ENCODE data around the gene MSRB3. TPM values are rescaled to one million over a fixed set of nuclear protein-coding genes. Genes with fewer than 3 reads are reported as not detected.

MSRB3 gene
- total RNA-seq, 5 donors from 2014 or later (not counting 1 experiment from before 2014, with no cell fraction given) = 0.22 to 0.90 (median 0.56) TPM

DNA sequence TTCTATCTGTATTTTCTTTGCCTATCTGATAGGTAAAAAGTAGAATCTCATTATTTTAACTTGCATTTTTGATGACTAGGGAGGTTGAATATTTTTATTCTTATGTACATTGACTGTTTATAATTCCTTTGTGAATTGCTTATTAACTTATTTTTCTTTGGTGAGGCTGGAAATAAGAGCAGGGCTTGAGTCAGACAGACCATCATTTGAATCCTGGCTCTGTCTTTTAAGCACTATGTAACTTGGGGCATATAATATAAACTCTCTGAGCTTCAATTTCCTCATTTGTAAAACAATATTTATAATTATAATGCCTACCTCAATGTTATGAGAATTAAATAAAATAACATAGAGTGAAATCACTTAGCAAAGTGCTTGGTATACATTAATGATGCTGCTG lies 108.9 kb downstream of the MSRB3 start:
- Histone ChIP-seq H3K36me3 (ENCODE audit: control insufficient read depth in 2 of 2, extremely low read depth in 1 of 2, insufficient read depth in 1 of 2, low read length in 1 of 2) (no peaks in the 10 kb centered on the region), H3K4me3 (ENCODE audit: control insufficient read depth in 1 of 2, extremely low read depth in 1 of 2, low read length in 1 of 2) (no peak overlapping the region), H3K4me1 (ENCODE audit: control insufficient read depth in 1 of 2, extremely low read depth in 1 of 2, insufficient read depth in 2 of 2, low read length in 2 of 2) (no peaks in the 10 kb centered on the region), H3K27me3 (replicated peaks in 1 of 2; ENCODE audit: control insufficient read depth in 2 of 2, extremely low read depth in 1 of 2, insufficient read depth in 2 of 2, low read length in 1 of 2) (no peaks in the 10 kb centered on the region), H3K9me3 (no peaks in the 10 kb centered on the region), H3K27ac (ENCODE audit: low read length) (no peak overlapping the region)
- H3K27me3 Mint-ChIP-seq = peaks cover 3 to 7% of the 10 kb centered on the region in 2 donors
- no peak for DNase-seq
- CTCF ChIA-PET = no interaction called here
- ATAC-seq (replicated peaks in 1 of 4) = no peak
- no peak overlapping the region for H3K27ac Mint-ChIP-seq
- H3K4me1 Mint-ChIP-seq = no peaks in the 10 kb centered on the region
- no peaks in the 10 kb centered on the region for H3K9me3 Mint-ChIP-seq
- no peak overlapping the region for H3K4me3 Mint-ChIP-seq
- POLR2A ChIA-PET = no interaction called here
- H3K36me3 Mint-ChIP-seq = no peaks in the 10 kb centered on the region

DNA sequence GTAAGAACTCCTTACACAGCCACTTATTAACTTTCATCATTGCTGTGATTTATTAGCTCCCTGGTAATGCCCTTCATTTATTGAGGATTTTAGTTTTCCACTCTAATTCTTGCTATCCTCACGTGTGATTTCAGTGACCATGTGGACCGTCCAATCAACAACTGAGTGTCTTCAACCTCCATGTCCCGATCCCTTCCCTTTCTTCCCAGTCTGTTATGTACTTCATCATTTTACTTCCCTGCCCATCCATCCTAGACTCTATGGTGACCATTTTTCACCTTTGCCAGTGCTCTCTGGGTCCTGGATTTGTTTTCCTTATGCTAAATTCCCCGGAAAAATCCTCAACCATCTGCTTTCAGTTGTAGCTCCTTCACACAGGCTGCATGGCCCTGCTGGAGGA lies 111.0 kb downstream of the MSRB3 start:
- H3K27me3 Mint-ChIP-seq = peaks cover 3 to 7% of the 10 kb centered on the region in 2 donors
- Histone ChIP-seq H3K27ac (ENCODE audit: low read length) (no peak overlapping the region), H3K36me3 (ENCODE audit: control insufficient read depth in 2 of 2, extremely low read depth in 1 of 2, insufficient read depth in 1 of 2, low read length in 1 of 2) (no peaks in the 10 kb centered on the region), H3K4me3 (ENCODE audit: control insufficient read depth in 1 of 2, extremely low read depth in 1 of 2, low read length in 1 of 2) (no peak overlapping the region), H3K9me3 (no peaks in the 10 kb centered on the region), H3K27me3 (replicated peaks in 1 of 2; ENCODE audit: control insufficient read depth in 2 of 2, extremely low read depth in 1 of 2, insufficient read depth in 2 of 2, low read length in 1 of 2) (no peaks in the 10 kb centered on the region), H3K4me1 (ENCODE audit: control insufficient read depth in 1 of 2, extremely low read depth in 1 of 2, insufficient read depth in 2 of 2, low read length in 2 of 2) (no peaks in the 10 kb centered on the region)
- ChIA-PET POLR2A (no interaction called here), CTCF (no interaction called here)
- no peak overlapping the region for H3K27ac Mint-ChIP-seq
- no peak for ATAC-seq (replicated peaks in 1 of 4)
- no peak overlapping the region for H3K4me3 Mint-ChIP-seq
- no peaks in the 10 kb centered on the region for H3K36me3 Mint-ChIP-seq
- peaks cover 0 to 3% (median 3%) of the 10 kb centered on the region in 3 donors for H3K9me3 Mint-ChIP-seq
- no peak for DNase-seq
- H3K4me1 Mint-ChIP-seq = no peaks in the 10 kb centered on the region
- WGBS (ENCODE audit: insufficient coverage) = 48% methylated on average over 3 of the region's 4 CpGs

DNA sequence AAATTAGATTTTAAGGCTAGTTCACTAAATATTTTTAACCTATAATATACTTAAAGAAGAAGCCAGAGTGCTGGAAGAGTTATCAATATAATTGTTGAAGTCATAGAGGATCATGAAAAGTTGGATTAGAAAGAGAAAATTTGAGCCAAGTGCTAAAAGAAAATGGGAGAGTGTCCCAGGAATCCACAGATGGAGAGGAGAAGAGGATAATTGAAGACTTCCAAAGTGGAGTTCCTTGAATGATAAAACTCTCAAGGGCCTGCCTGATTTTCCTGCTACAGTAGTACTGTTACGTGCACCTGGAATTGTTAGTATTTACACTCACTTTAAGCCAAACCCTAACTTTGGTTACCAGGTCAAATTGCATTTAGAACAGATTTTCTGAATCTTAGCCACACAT lies 113.2 kb downstream of the MSRB3 start:
- no peak overlapping the region for H3K4me3 Mint-ChIP-seq
- no peaks in the 10 kb centered on the region for H3K4me1 ChIP-seq (ENCODE audit: control insufficient read depth in 1 of 2, extremely low read depth in 1 of 2, insufficient read depth in 2 of 2, low read length in 2 of 2)
- ATAC-seq (replicated peaks in 1 of 4) (no peak), DNase-seq (no peak)
- no peak overlapping the region for H3K27ac ChIP-seq (ENCODE audit: low read length)
- peaks cover 0 to 20% (median 10%) of the 10 kb centered on the region in 3 donors for H3K9me3 Mint-ChIP-seq
- H3K36me3 ChIP-seq (ENCODE audit: control insufficient read depth in 2 of 2, extremely low read depth in 1 of 2, insufficient read depth in 1 of 2, low read length in 1 of 2) = no peaks in the 10 kb centered on the region
- H3K36me3 Mint-ChIP-seq = no peaks in the 10 kb centered on the region
- H3K9me3 ChIP-seq = no peaks in the 10 kb centered on the region
- CTCF ChIA-PET = no interaction called here
- no peaks in the 10 kb centered on the region for H3K4me1 Mint-ChIP-seq
- no peak overlapping the region for H3K4me3 ChIP-seq (ENCODE audit: control insufficient read depth in 1 of 2, extremely low read depth in 1 of 2, low read length in 1 of 2)
- POLR2A ChIA-PET = no interaction called here
- no peak overlapping the region for H3K27ac Mint-ChIP-seq
- no peaks in the 10 kb centered on the region for H3K27me3 ChIP-seq (replicated peaks in 1 of 2; ENCODE audit: control insufficient read depth in 2 of 2, extremely low read depth in 1 of 2, insufficient read depth in 2 of 2, low read length in 1 of 2)
- H3K27me3 Mint-ChIP-seq = peaks cover 0 to 7% of the 10 kb centered on the region in 2 donors
- WGBS (ENCODE audit: insufficient coverage) = no CpG with 5 or more reads among the region's 1 CpG

DNA sequence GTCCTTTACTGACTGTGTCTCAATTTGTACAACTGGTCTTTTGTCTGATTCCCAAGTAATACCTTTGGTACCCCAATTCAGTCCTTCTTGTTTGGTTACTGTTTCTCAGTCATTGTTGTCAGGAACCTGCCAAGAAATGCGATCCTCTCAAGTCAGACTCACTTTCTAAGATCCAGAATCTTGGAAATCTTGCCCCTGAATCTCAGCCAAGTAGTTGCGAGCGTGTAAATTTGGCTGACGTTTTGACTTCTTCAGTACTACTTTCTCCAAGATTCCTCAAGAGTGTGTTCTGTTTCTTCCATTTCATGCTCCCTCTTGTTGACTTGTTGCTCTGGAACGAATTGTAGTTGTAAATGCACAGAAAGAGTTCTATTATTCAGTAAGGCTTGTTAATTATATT lies 114.0 kb downstream of the MSRB3 start:
- Histone ChIP-seq H3K4me3 (ENCODE audit: control insufficient read depth in 1 of 2, extremely low read depth in 1 of 2, low read length in 1 of 2) (no peak overlapping the region), H3K27ac (ENCODE audit: low read length) (no peak overlapping the region), H3K27me3 (replicated peaks in 1 of 2; ENCODE audit: control insufficient read depth in 2 of 2, extremely low read depth in 1 of 2, insufficient read depth in 2 of 2, low read length in 1 of 2) (no peaks in the 10 kb centered on the region), H3K36me3 (ENCODE audit: control insufficient read depth in 2 of 2, extremely low read depth in 1 of 2, insufficient read depth in 1 of 2, low read length in 1 of 2) (no peaks in the 10 kb centered on the region), H3K4me1 (ENCODE audit: control insufficient read depth in 1 of 2, extremely low read depth in 1 of 2, insufficient read depth in 2 of 2, low read length in 2 of 2) (no peaks in the 10 kb centered on the region), H3K9me3 (no peaks in the 10 kb centered on the region)
- Mint-ChIP-seq H3K27ac (no peak overlapping the region), H3K36me3 (no peaks in the 10 kb centered on the region), H3K4me3 (no peak overlapping the region), H3K27me3 (peaks cover 0 to 7% of the 10 kb centered on the region in 2 donors), H3K9me3 (peaks cover 0 to 28% (median 17%) of the 10 kb centered on the region in 3 donors), H3K4me1 (no peaks in the 10 kb centered on the region)
- DNase-seq (no peak), ATAC-seq (replicated peaks in 1 of 4) (no peak)
- WGBS (ENCODE audit: insufficient coverage) = 87% methylated on average over 3 of the region's 5 CpGs
- ChIA-PET CTCF (no interaction called here), POLR2A (interaction anchor here in 1 of 2 donors (0.7 kb wide), 1 partner anchor 502 kb away, joined by 3 read pairs; no protein-coding TSS in a partner anchor)

DNA sequence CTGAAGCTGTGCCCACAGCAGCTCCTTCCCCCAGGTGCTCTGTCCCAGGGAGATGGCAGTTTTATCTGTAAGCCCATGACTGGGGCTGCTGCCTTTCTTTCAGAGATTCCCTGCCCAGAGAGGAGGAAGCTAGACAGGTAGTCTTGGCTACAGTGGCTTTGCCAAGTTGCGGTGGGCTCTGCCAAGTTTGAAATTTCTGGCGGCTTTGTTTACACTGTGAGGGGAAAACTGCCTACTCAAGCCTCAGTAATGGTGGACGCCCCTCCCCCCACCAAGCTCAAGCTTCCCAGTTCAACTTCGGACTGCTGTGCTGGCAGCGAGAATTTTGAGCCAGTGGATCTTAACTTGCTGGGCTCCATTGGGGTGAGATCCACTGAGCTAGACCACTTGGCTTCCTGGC lies 124.7 kb downstream of the MSRB3 start:
- Histone ChIP-seq H3K4me3 (ENCODE audit: control insufficient read depth in 1 of 2, extremely low read depth in 1 of 2, low read length in 1 of 2) (no peak overlapping the region), H3K27me3 (replicated peaks in 1 of 2; ENCODE audit: control insufficient read depth in 2 of 2, extremely low read depth in 1 of 2, insufficient read depth in 2 of 2, low read length in 1 of 2) (no peaks in the 10 kb centered on the region), H3K27ac (ENCODE audit: low read length) (no peak overlapping the region), H3K36me3 (ENCODE audit: control insufficient read depth in 2 of 2, extremely low read depth in 1 of 2, insufficient read depth in 1 of 2, low read length in 1 of 2) (no peaks in the 10 kb centered on the region), H3K9me3 (no peaks in the 10 kb centered on the region), H3K4me1 (ENCODE audit: control insufficient read depth in 1 of 2, extremely low read depth in 1 of 2, insufficient read depth in 2 of 2, low read length in 2 of 2) (no peaks in the 10 kb centered on the region)
- 88% methylated on average over 4 of the region's 5 CpGs for WGBS (ENCODE audit: insufficient coverage)
- H3K4me3 Mint-ChIP-seq = no peak overlapping the region
- no peaks in the 10 kb centered on the region for H3K36me3 Mint-ChIP-seq
- no peak for ATAC-seq (replicated peaks in 1 of 4)
- H3K9me3 Mint-ChIP-seq = peaks cover 13 to 30% (median 16%) of the 10 kb centered on the region in 3 donors
- H3K4me1 Mint-ChIP-seq = no peaks in the 10 kb centered on the region
- POLR2A ChIA-PET = no interaction called here
- no peaks in the 10 kb centered on the region for H3K27me3 Mint-ChIP-seq
- no peak for DNase-seq
- CTCF ChIA-PET = no interaction called here
- no peak overlapping the region for H3K27ac Mint-ChIP-seq

DNA sequence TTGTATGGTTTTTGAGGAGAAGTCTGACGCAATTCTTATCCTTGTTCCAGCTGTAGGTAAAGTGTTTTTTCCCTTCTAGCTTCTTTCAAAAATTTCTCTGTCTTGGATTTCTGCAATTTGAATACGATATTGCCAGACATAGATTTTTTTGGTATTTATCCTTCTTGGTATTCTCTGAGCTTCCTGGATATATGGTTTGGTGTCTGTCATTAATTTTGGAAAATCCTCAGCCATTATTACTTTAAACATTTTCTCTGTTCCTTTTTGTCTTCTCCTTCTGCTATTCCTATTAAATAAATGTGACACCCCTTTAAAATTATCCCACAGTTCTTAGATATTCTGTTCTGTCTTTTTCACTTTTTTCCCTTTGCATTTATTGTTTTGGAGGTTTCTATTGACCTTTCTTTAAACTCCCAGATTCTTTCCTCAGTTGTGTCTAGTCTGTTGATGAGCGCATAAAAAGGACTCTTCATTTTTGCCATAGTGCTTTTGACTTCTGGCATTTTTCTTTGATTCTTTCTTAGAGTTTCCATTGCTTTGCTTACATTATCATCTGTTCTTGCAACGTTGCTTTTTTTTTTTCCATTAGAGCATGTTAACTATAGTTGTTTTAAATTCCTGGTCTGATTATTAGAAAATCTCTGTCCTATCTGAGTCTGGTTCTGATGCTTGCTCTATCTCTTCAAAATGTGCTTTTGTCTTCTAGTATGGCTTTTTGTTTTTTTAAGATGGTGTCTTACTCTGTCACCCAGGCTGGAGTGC lies 129.1 kb downstream of the MSRB3 start:
- no peak overlapping the region for H3K4me3 ChIP-seq (ENCODE audit: control insufficient read depth in 1 of 2, extremely low read depth in 1 of 2, low read length in 1 of 2)
- H3K27me3 Mint-ChIP-seq = no peaks in the 10 kb centered on the region
- ChIA-PET POLR2A (no interaction called here), CTCF (no interaction called here)
- no peaks in the 10 kb centered on the region for H3K27me3 ChIP-seq (replicated peaks in 1 of 2; ENCODE audit: control insufficient read depth in 2 of 2, extremely low read depth in 1 of 2, insufficient read depth in 2 of 2, low read length in 1 of 2)
- H3K4me1 Mint-ChIP-seq = no peaks in the 10 kb centered on the region
- peaks cover 0 to 3% (median 0%) of the 10 kb centered on the region in 3 donors for H3K9me3 Mint-ChIP-seq
- ATAC-seq (replicated peaks in 1 of 4) = no peak
- H3K27ac Mint-ChIP-seq = no peak overlapping the region
- no peaks in the 10 kb centered on the region for H3K9me3 ChIP-seq
- WGBS (ENCODE audit: insufficient coverage) = no CpG with 5 or more reads among the region's 4 CpGs
- H3K4me1 ChIP-seq (ENCODE audit: control insufficient read depth in 1 of 2, extremely low read depth in 1 of 2, insufficient read depth in 2 of 2, low read length in 2 of 2) = no peaks in the 10 kb centered on the region
- H3K27ac ChIP-seq (ENCODE audit: low read length) = no peak overlapping the region
- H3K4me3 Mint-ChIP-seq = no peak overlapping the region
- no peak for DNase-seq
- H3K36me3 ChIP-seq (ENCODE audit: control insufficient read depth in 2 of 2, extremely low read depth in 1 of 2, insufficient read depth in 1 of 2, low read length in 1 of 2) = no peaks in the 10 kb centered on the region
- no peaks in the 10 kb centered on the region for H3K36me3 Mint-ChIP-seq

DNA sequence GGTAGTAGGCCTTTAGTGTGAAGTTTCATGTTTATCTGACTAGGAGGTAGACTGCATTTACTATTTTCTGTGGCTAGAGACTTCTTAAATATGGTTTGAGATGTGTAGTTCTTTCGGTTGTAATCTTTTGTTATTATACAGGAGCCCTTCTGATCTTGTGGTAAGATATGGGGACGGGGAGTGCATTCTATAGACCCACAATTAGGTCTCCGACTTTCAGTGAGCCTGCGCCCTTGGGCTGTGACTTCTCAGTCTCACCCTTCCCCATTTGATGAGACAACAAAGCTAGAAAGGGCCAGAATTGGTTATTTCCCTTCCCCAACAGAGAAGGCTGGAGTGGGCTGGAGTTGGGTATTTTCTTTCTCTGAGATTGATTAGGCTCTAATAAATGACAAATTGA lies 130.0 kb downstream of the MSRB3 start:
- DNase-seq (no peak), ATAC-seq (replicated peaks in 1 of 4) (no peak)
- no CpG with 5 or more reads among the region's 4 CpGs for WGBS (ENCODE audit: insufficient coverage)
- no peaks in the 10 kb centered on the region for H3K4me1 ChIP-seq (ENCODE audit: control insufficient read depth in 1 of 2, extremely low read depth in 1 of 2, insufficient read depth in 2 of 2, low read length in 2 of 2)
- no peaks in the 10 kb centered on the region for H3K36me3 ChIP-seq (ENCODE audit: control insufficient read depth in 2 of 2, extremely low read depth in 1 of 2, insufficient read depth in 1 of 2, low read length in 1 of 2)
- Mint-ChIP-seq H3K27me3 (no peaks in the 10 kb centered on the region), H3K9me3 (peaks cover 0 to 3% (median 0%) of the 10 kb centered on the region in 3 donors), H3K27ac (no peak overlapping the region), H3K4me3 (no peak overlapping the region), H3K4me1 (no peaks in the 10 kb centered on the region), H3K36me3 (no peaks in the 10 kb centered on the region)
- H3K9me3 ChIP-seq = no peaks in the 10 kb centered on the region
- H3K4me3 ChIP-seq (ENCODE audit: control insufficient read depth in 1 of 2, extremely low read depth in 1 of 2, low read length in 1 of 2) = no peak overlapping the region
- no peaks in the 10 kb centered on the region for H3K27me3 ChIP-seq (replicated peaks in 1 of 2; ENCODE audit: control insufficient read depth in 2 of 2, extremely low read depth in 1 of 2, insufficient read depth in 2 of 2, low read length in 1 of 2)
- no peak overlapping the region for H3K27ac ChIP-seq (ENCODE audit: low read length)
- ChIA-PET POLR2A (no interaction called here), CTCF (no interaction called here)
